Sigmoid colon (tissue), 4 donors: ENCODE measurements around the gene EPB41L4A.

Experiments used
- POLR2A ChIP-seq, 2 donors: fragments of 450-650 bp; IDR thresholded peaks; one replicate each; pipeline ENCODE4 v1.6.1; 2016; ENCODE audit warnings: antibody characterized with exemption in 2 of 2, mild to moderate bottlenecking in 2 of 2, moderate library complexity in 2 of 2
- POLR2AphosphoS5 ChIP-seq, 4 donors: sonication (generic); formaldehyde crosslinking; IDR thresholded peaks; one replicate each; pipeline ENCODE4 v1.6.1; 2017; ENCODE audit warnings: antibody characterized with exemption in 4 of 4
- TF ChIP-seq, protein P1 (sequence below), 4 experiments: fragments of 450-650 bp in 3 of 4; fragments of 200-600 bp in 1 of 4; IDR thresholded peaks; one replicate each; pipeline ENCODE4 v1.5.1; 2016 to 2019; ENCODE audit warnings: antibody characterized with exemption in 4 of 4, mild to moderate bottlenecking in 3 of 4, moderate library complexity in 2 of 4

DNA sequence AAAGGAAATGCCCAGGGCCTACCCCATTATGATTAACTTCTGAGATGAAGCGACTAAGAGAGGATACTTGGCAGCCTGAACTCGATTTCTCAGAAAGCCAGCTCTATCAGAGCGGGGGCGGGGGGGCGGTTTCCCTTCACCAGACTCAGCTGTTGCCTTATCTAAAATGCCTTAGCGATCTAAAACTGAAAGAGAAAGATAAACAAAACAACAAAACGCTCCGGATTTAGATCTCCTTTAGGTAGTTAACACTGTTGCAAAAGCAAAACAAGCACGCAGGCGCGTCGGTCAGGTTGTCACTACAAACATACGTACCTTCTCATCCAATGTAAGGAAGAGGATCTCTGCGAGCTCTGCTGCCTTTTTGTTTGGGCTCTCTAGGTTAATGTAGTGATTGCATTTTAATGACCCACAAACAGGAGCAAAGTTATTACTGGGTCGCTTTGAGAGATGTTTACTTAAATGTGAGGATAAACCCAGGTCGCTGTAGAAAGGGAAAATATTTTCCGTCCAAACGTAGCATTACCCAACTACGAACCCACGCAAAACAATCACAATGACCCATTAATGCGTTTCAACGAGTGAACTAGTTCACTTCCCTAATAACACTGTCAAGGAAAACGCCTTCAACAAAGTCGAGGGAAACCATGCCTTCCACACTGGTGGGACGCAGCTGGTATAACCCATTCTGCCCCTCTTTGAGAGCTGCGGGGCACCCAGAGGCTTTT lies 982 bp downstream of the EPB41L4A start:
- TF ChIP-seq, protein P1, sequence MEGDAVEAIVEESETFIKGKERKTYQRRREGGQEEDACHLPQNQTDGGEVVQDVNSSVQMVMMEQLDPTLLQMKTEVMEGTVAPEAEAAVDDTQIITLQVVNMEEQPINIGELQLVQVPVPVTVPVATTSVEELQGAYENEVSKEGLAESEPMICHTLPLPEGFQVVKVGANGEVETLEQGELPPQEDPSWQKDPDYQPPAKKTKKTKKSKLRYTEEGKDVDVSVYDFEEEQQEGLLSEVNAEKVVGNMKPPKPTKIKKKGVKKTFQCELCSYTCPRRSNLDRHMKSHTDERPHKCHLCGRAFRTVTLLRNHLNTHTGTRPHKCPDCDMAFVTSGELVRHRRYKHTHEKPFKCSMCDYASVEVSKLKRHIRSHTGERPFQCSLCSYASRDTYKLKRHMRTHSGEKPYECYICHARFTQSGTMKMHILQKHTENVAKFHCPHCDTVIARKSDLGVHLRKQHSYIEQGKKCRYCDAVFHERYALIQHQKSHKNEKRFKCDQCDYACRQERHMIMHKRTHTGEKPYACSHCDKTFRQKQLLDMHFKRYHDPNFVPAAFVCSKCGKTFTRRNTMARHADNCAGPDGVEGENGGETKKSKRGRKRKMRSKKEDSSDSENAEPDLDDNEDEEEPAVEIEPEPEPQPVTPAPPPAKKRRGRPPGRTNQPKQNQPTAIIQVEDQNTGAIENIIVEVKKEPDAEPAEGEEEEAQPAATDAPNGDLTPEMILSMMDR (IDR thresholded peaks at IDR 0.05): no peak
- no peak for TF ChIP-seq POLR2A (IDR thresholded peaks at IDR 0.05)
- TF ChIP-seq POLR2AphosphoS5 (IDR thresholded peaks at IDR 0.05): no peak
